Activated CD4-positive, alpha-beta T cell treated with anti-CD3 and anti-CD28 coated beads for 36 hours (primary cell): ENCODE results near the gene PTGR2. TPM values are rescaled to one million over a fixed set of nuclear protein-coding genes. Genes with fewer than 3 reads are reported as not detected.
A peak's percentile ranks its signal among the peaks of the same experiment; 100 is the strongest.

Experiments used
- ATAC-seq: fragments of 200-7000 bp; cut with Tn5 transposase; one replicate; pipeline ENCODE4 v1.10.0; 2021; ENCODE audit warnings: mild to moderate bottlenecking, moderate library complexity
- CTCF ChIA-PET: fragments of 350-600 bp; sonication (Branson Sonifier 250); formaldehyde crosslinking; loops from one replicate; lab custom pipeline; 2021; ENCODE audit warnings: antibody characterized with exemption; lab: Charles Lee
- POLR2A ChIA-PET: fragments of 350-600 bp; sonication (Branson Sonifier 250); formaldehyde crosslinking; loops from one replicate; lab custom pipeline; 2021; ENCODE audit warnings: antibody characterized with exemption, inconsistent platforms; lab: Charles Lee
- DNase-seq: peaks from one replicate; pipeline ENCODE4 v3.0.0-alpha.2; 2020
- H3K27ac Mint-ChIP-seq: one replicate; pipeline ENCODE4 v1.8.0; 2021; ENCODE audit warnings: mixed read lengths
- H3K27me3 Mint-ChIP-seq: one replicate; pipeline ENCODE4 v1.8.0; 2021; ENCODE audit warnings: mixed read lengths
- H3K36me3 Mint-ChIP-seq: one replicate; pipeline ENCODE4 v1.8.0; 2021; ENCODE audit warnings: low read depth, mixed read lengths
- H3K4me1 Mint-ChIP-seq: one replicate; pipeline ENCODE4 v1.8.0; 2021; ENCODE audit warnings: mixed read lengths
- H3K4me3 Mint-ChIP-seq: one replicate; pipeline ENCODE4 v1.8.0; 2021; ENCODE audit warnings: mild to moderate bottlenecking, moderate library complexity, mixed read lengths
- H3K9me3 Mint-ChIP-seq: one replicate; pipeline ENCODE4 v1.8.0; 2021; ENCODE audit warnings: low read depth, mixed read lengths
- intact Hi-C, 2 experiments: fragments of 100-400 bp; cut with DNase I in 1 of 2; cut with micrococcal nuclease in 1 of 2; formaldehyde crosslinking; loops; one replicate each; pipeline versions ENCODE4 v1.14.2 to v1.15.1; 2022 to 2024; cut with DNase I, micrococcal nuclease
- total RNA-seq, 2 experiments: library from RNA; stranded (reverse); gene quantifications; one replicate each; pipeline ENCODE4 v1.2.3, GENCODE V29; 2021

PTGR2 gene
- total RNA-seq, result 10 to 100 TPM; 12.6 to 14.3 TPM

DNA sequence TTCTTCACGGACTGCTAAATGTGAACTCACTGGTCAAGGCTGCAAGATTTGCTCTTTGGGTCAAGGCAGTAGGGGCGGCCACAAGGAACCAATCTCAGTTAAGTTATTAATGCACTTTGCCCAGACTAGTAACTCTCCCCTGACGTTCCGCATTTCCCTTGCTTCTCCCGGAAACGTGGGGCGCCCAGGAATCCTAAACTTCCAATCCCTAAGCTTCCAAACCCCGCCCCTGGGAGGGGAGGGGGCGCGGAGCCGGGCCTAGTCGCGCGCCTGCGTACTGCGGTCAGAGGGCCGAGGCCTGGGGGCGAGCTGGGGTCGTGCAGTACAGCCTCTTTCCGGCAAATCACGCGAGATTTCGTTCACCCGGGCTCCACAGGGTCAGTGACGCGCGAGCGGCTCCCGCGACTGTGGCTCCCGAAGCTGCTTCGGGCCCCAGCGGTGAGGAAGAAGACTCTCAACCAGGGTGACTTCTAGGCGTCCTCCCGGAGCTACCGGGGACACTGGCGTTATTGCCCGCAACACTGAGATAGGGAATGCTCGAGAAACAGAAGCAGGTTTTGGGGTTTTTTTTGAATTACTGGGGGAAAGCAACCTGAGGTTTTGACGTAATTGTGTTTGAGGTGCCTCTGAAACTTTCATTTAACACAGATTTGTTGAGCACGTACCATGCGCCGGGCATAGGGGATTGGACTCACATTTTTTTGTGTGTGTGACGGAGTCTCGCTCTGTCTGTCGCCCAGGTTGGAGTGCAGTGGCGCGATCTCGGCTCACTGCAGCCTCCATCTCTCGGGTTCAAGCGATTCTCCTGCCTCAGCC, at the start of gene PTGR2:
TSS of gene PTGR2 (plus strand) at position 265 of the 816 bp plus-strand sequence. CDS start 7,032 bp downstream, outside the sequence.
- H3K4me3 Mint-ChIP-seq, result peak within 1 kb of the TSS; percentile 98
- CTCF ChIA-PET, result interaction anchor here (0.7 to 2.5 kb wide), 14 partner anchors 19 to 123 kb away, joined by 3 to 12 read pairs (median 4); partner anchors contain the start of genes COQ6, FAM161B and ZNF410
- intact Hi-C loops, result loop anchor here (1.0 to 2.0 kb wide), 7 partner anchors 21 to 641 kb away; partner anchors contain the start of genes ALDH6A1 (in 2 of the 2), LIN52 (in 2 of the 2), ZNF410 (in 2 of the 2) and COQ6 (in 1 of the 2)
- peak within 1 kb of the TSS; percentile 100 for H3K27ac Mint-ChIP-seq
- no peaks in the 10 kb centered on the region for H3K27me3 Mint-ChIP-seq
- H3K36me3 Mint-ChIP-seq, result peaks cover 7% of the 10 kb centered on the region
- DNase-seq, result peak; percentile 94
- H3K9me3 Mint-ChIP-seq, result no peaks in the 10 kb centered on the region
- POLR2A ChIA-PET, result interaction anchor here (0.6 to 2.0 kb wide), 12 partner anchors 30 to 1029 kb away, joined by 3 to 10 read pairs (median 3); partner anchors contain the start of genes FAM161B and ZNF410
- ATAC-seq, result peak; percentile 94
- peaks cover 24% of the 10 kb centered on the region for H3K4me1 Mint-ChIP-seq

DNA sequence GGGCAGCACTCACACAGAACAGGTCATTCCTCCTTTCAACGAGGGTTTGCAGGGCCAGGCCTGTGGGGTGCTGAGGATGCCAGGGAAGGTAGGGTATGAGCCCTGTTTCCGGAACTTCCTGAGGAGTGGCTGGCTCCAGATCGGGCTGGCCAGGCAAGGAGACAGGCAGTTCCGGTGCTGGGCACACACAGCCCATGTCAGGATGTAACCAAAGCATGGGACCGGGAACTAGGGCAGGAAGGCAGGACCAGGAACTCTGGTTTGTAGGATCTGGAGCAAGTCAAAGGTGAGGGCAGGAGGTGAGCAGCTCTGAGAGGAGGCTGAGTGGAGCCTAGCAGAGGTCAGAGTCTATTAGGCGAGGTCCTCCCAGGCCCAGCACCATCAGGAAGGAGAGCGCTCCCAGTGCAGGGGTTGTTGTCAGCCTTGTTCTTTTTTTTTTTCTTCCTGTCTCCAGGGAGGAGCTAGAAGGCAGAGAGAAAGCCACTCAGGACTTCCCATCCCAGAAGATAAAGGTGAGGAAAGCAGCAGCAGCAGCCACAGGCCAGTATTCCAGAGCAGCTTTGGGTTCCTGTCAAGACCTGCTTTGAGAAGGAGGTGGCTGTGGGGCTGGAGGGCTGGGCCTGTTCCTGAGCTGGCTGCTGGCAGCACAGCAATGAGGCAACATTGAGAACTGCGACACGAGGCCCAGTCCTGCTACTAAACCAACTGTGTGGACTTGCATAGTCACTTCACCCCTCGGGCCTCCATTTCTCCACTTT, 49.0 kb upstream of the PTGR2 start:
- ChIA-PET CTCF (interaction anchor here (0.6 to 1.7 kb wide), 4 partner anchors 23 to 73 kb away, joined by 3 to 8 read pairs (median 4); no protein-coding TSS in a partner anchor), POLR2A (no interaction called here)
- no peak for DNase-seq
- intact Hi-C loops, result no loop called here
- H3K4me3 Mint-ChIP-seq, result no peak overlapping the region
- H3K4me1 Mint-ChIP-seq, result no peaks in the 10 kb centered on the region
- H3K36me3 Mint-ChIP-seq, result no peaks in the 10 kb centered on the region
- no peaks in the 10 kb centered on the region for H3K27me3 Mint-ChIP-seq
- ATAC-seq, result no peak
- H3K9me3 Mint-ChIP-seq, result no peaks in the 10 kb centered on the region
- no peak overlapping the region for H3K27ac Mint-ChIP-seq

DNA sequence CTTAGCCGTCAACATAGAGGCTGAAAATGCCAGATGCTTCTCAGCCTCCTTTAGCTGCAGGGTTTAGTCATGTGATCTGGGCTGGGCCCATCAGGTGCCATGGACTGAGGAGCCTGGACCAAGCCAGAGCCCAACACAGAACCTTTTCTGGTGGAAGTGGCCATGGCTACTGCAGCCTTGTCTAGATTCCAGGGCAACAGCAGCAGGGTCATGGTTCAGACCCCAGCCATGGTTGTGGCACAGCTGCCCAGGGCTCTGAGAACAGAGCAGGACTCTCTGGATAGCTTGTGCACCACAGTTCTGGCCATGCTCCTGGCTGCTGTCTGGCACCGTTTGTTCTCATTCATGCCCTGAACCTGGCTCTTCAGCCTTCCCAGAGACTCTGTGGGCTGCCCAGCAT, 47.0 kb upstream of the PTGR2 start:
- Mint-ChIP-seq H3K27me3 (no peaks in the 10 kb centered on the region), H3K4me1 (no peaks in the 10 kb centered on the region), H3K36me3 (no peaks in the 10 kb centered on the region), H3K27ac (no peak overlapping the region), H3K9me3 (no peaks in the 10 kb centered on the region), H3K4me3 (no peak overlapping the region)
- no peak for ATAC-seq
- CTCF ChIA-PET, result interaction anchor here (1.4 to 1.5 kb wide), 2 partner anchors 9 to 76 kb away, joined by 3 read pairs; no protein-coding TSS in a partner anchor
- no peak for DNase-seq
- intact Hi-C loops, result no loop called here
- POLR2A ChIA-PET, result no interaction called here

DNA sequence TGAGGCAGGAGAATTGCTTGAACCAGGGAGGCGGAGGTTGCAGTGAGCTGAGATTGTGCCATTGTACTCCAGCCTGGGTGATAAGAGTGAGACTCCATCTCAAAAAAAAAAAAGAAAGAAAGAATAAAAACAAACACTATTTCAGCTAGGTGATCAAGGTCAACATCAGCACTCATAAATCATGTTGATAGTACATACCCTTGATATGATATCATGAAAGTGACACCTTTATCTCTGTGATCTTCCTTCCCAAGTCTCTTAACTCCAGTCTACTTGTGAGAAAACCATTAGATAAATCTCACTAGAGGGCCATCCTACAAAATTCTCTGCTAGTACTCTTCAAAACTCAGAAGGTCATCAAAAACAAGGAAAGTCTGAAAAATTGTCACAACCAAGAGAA, 44.2 kb upstream of the PTGR2 start:
- Mint-ChIP-seq H3K9me3 (no peaks in the 10 kb centered on the region), H3K4me3 (no peak overlapping the region), H3K36me3 (no peaks in the 10 kb centered on the region), H3K27ac (no peak overlapping the region), H3K4me1 (peaks cover 8% of the 10 kb centered on the region), H3K27me3 (peaks cover 6% of the 10 kb centered on the region)
- no peak for ATAC-seq
- POLR2A ChIA-PET, result no interaction called here
- intact Hi-C loops, result no loop called here
- DNase-seq, result no peak
- CTCF ChIA-PET, result no interaction called here

DNA sequence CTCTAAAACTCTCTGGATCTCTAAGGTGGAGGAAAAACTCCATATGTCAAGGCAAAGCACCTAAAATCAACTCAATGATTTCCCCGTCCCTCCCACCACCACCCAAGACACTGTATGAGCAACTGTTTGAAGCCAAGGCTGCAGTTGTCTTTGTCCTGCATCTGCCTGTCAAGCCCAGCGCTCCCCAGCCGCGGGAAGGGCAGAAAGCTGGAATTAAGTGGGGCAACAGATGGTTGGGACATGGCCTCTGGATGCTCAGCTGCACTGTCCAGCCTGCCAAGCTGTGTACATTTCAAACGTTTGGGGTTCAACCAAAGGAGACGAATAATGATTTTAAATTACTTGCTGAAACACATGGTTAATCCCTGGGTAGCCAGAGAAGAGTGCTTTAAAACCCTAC, 42.2 kb upstream of the PTGR2 start:
- Mint-ChIP-seq H3K4me3 (no peak overlapping the region), H3K4me1 (peaks cover 13% of the 10 kb centered on the region), H3K27me3 (peaks cover 6% of the 10 kb centered on the region), H3K27ac (no peak overlapping the region), H3K9me3 (no peaks in the 10 kb centered on the region), H3K36me3 (no peaks in the 10 kb centered on the region)
- intact Hi-C loops, result no loop called here
- ChIA-PET POLR2A (no interaction called here), CTCF (interaction anchor here (0.7 to 1.7 kb wide), 3 partner anchors 21 to 301 kb away, joined by 3 to 5 read pairs (median 3); no protein-coding TSS in a partner anchor)
- ATAC-seq (no peak), DNase-seq (no peak)

DNA sequence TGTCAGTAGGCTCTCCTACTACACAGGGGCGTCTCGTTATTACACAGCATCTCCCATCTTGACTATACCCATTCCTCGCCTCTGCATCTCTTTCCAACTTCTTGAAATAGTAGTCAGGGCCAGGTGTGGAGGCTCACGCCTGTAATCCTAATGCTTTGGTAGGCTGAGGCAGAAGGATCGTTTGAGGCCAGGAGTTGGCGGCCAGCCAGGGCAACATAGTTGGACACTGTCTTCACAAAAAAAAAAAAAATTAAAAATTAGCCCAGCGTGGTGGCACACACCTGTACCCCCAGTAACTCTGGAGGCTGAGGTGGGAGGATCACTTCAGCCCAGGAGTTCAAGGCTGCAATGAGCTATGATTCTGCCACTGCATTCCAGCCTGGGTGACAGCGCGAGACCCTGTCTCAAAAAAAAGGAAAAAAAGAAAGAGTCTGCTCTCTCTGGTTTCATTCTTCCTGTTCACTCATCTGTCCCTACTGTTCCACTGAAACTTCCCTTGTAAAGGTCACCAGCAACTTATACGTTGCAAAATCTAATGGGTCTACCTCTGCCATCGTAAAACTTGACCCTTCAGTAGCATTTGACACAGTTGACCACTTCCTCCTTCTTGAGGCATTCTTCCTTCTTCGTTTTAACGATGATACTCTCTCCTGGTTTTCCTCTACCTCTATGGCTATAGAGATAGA, 41.0 kb upstream of the PTGR2 start:
- no peaks in the 10 kb centered on the region for H3K9me3 Mint-ChIP-seq
- DNase-seq, result no peak
- peaks cover 6% of the 10 kb centered on the region for H3K27me3 Mint-ChIP-seq
- H3K27ac Mint-ChIP-seq, result peak overlapping the region; percentile 1
- intact Hi-C loops, result no loop called here
- POLR2A ChIA-PET, result interaction anchor here (0.6 kb wide), 1 partner anchor 14 kb away, joined by 11 read pairs; no protein-coding TSS in a partner anchor
- peaks cover 13% of the 10 kb centered on the region for H3K4me1 Mint-ChIP-seq
- H3K4me3 Mint-ChIP-seq, result no peak overlapping the region
- H3K36me3 Mint-ChIP-seq, result no peaks in the 10 kb centered on the region
- CTCF ChIA-PET, result interaction anchor here (0.8 to 1.7 kb wide), 2 partner anchors 15 to 69 kb away, joined by 5 read pairs; no protein-coding TSS in a partner anchor
- no peak for ATAC-seq

DNA sequence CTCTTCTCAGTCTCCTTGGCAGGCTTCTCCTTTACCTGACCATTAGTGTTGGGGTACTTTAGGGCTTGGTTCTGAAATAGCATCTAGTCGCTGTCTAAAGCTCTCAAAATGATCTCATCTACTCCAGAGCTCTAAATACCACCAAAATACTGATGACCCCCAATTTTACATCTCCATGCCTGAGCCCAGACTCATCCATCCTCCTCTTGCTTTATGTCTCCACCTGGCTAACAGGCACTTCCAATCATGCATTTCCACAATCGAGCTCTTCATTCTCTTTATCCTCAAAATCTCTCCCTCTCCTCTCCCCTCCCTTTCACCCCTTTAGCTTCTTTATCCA, 40.5 kb upstream of the PTGR2 start:
- CTCF ChIA-PET, result interaction anchor here (0.8 to 1.1 kb wide), 2 partner anchors 12 to 14 kb away, joined by 3 to 5 read pairs; no protein-coding TSS in a partner anchor
- POLR2A ChIA-PET, result interaction anchor here (0.6 kb wide), 1 partner anchor 15 kb away, joined by 11 read pairs; no protein-coding TSS in a partner anchor
- intact Hi-C loops, result no loop called here

DNA sequence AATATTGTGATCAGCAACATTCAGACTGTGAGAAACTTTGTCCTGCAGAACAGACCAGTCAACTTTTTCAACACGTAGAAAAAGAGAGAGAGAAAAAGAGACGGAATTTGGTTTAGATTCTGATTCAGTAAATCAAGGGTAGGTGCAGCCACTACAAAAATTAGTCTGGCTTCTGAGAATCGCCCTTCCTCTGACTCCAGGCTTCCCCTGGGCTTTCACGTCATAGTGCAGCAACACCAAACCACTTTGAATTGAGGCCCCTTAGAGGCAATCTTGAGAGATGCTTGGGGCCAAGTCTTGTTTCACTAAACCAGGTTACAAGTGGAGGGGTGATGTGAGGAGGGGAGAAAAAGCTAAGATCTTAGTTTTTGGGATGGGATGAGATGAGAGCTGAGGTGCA, 37.5 kb upstream of the PTGR2 start:
- Mint-ChIP-seq H3K36me3 (no peaks in the 10 kb centered on the region), H3K4me1 (peaks cover 19% of the 10 kb centered on the region)

More for the DNA sequence above, 40.5 kb upstream of the PTGR2 start:
- peaks cover 6% of the 10 kb centered on the region for H3K27me3 Mint-ChIP-seq
- no peak for ATAC-seq
- H3K4me1 Mint-ChIP-seq, result peaks cover 16% of the 10 kb centered on the region
- H3K27ac Mint-ChIP-seq, result peak overlapping the region; percentile 1
- H3K4me3 Mint-ChIP-seq, result no peak overlapping the region
- no peak for DNase-seq
- H3K9me3 Mint-ChIP-seq, result no peaks in the 10 kb centered on the region
- no peaks in the 10 kb centered on the region for H3K36me3 Mint-ChIP-seq

DNA sequence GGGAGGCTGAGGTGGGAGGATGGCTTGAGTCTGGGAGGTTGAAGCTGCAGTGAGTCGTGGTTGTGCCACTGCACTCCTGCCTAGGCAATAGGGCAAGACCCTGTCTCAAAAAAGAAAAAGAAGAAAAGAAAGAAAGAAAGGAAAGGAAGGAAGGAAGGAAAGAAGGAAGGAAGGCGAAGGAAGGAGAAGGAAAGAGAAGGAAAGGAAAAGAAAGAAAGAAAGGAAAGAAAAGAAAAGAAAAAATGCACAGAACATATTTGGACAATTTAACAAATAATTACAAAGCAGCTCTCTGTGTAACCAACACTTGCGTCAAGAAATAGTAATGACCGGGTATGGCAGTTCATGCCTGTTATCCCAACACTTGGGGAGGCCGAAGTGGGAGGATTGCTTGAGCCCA, 35.8 kb upstream of the PTGR2 start:
- H3K4me3 Mint-ChIP-seq, result no peak overlapping the region
- CTCF ChIA-PET, result interaction anchor here (0.8 to 3.2 kb wide), 5 partner anchors 10 to 93 kb away, joined by 3 to 12 read pairs (median 4); partner anchors contain the start of gene PTGR2
- POLR2A ChIA-PET, result no interaction called here
- peaks cover 18% of the 10 kb centered on the region for H3K4me1 Mint-ChIP-seq
- peaks cover 5% of the 10 kb centered on the region for H3K27me3 Mint-ChIP-seq
- ATAC-seq (no peak), DNase-seq (no peak)
- intact Hi-C loops, result no loop called here
- no peaks in the 10 kb centered on the region for H3K9me3 Mint-ChIP-seq
- H3K36me3 Mint-ChIP-seq, result no peaks in the 10 kb centered on the region
- H3K27ac Mint-ChIP-seq, result no peak overlapping the region

More for the DNA sequence above, 37.5 kb upstream of the PTGR2 start:
- intact Hi-C loops, result no loop called here
- no peak overlapping the region for H3K4me3 Mint-ChIP-seq
- H3K27me3 Mint-ChIP-seq, result peaks cover 6% of the 10 kb centered on the region
- H3K9me3 Mint-ChIP-seq, result no peaks in the 10 kb centered on the region
- ChIA-PET CTCF (interaction anchor here (0.6 to 1.5 kb wide), 4 partner anchors 9 to 405 kb away, joined by 3 read pairs; no protein-coding TSS in a partner anchor), POLR2A (no interaction called here)
- peak; percentile 84 for ATAC-seq
- H3K27ac Mint-ChIP-seq, result peak overlapping the region; percentile 61
- peak; percentile 33 for DNase-seq

DNA sequence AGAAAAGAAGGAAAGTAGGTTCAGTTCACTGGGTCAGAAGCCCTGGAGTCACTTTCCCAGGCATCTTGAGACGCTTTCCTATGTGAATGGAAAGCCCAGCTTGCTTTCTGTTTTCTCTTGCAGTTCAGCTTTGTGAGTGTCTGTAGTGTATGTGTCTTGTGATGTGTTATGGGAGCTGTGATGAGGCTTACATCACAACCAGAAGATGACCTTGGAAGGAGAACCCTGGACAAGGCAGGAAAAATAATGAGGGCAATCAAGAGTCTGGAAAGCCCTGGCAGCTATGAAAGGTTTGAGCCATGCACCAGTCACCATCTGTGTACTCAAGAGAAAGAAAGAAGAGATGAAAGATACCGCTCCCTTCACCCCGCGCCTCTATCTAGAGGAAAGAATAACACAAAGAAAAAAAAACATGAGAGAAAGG, 35.2 kb upstream of the PTGR2 start:
- ChIA-PET CTCF (interaction anchor here (0.6 to 3.2 kb wide), 7 partner anchors 9 to 482 kb away, joined by 3 to 12 read pairs (median 4); partner anchors contain the start of gene PTGR2), POLR2A (no interaction called here)

More for the DNA sequence above, 35.2 kb upstream of the PTGR2 start:
- H3K9me3 Mint-ChIP-seq, result no peaks in the 10 kb centered on the region
- ATAC-seq, result no peak
- no peak overlapping the region for H3K4me3 Mint-ChIP-seq
- H3K36me3 Mint-ChIP-seq, result no peaks in the 10 kb centered on the region
- H3K27me3 Mint-ChIP-seq, result no peaks in the 10 kb centered on the region
- no peak for DNase-seq
- intact Hi-C loops, result no loop called here
- H3K4me1 Mint-ChIP-seq, result peaks cover 12% of the 10 kb centered on the region
- no peak overlapping the region for H3K27ac Mint-ChIP-seq
